H9 (cell line): Measurements from ENCODE around the gene ADARB2. TPM values are rescaled to one million over a fixed set of nuclear protein-coding genes. Genes with fewer than 3 reads are reported as not detected.

Experiments used
- DNase-seq: peaks from one replicate; pipeline ENCODE4 v3.0.0-alpha.2; 2017
- H2AFZ ChIP-seq: one replicate; pipeline ENCODE4 v1.6.1; 2013; ENCODE audit warnings: mild to moderate bottlenecking, low read length, control low read depth, moderate library complexity
- H2AK5ac ChIP-seq: 2 replicates; pipeline ENCODE4 v1.6.1; 2013; ENCODE audit warnings: low read length, control low read depth, mixed read lengths; ENCODE audit not compliant: insufficient read length
- H2BK120ac ChIP-seq: one replicate; pipeline ENCODE4 v1.6.1; 2013; ENCODE audit warnings: low read depth, mild to moderate bottlenecking, low read length, control low read depth, inconsistent platforms; ENCODE audit not compliant: poor library complexity, severe bottlenecking
- H2BK12ac ChIP-seq: 2 replicates; pipeline ENCODE4 v1.6.1; 2013; ENCODE audit warnings: low read length, control low read depth, mixed read lengths, low read depth; ENCODE audit not compliant: insufficient read length
- H2BK15ac ChIP-seq: 2 replicates; pipeline ENCODE4 v1.6.1; 2013; ENCODE audit warnings: low read depth, low read length, control low read depth
- H2BK20ac ChIP-seq: one replicate; pipeline ENCODE4 v1.6.1; 2013; ENCODE audit warnings: low read depth, mild to moderate bottlenecking, low read length, control low read depth, inconsistent platforms; ENCODE audit not compliant: poor library complexity, severe bottlenecking
- H2BK5ac ChIP-seq: 2 replicates; pipeline ENCODE4 v1.6.1; 2013; ENCODE audit warnings: low read length, control low read depth, mixed read lengths; ENCODE audit not compliant: insufficient read length
- H3K14ac ChIP-seq: 2 replicates; pipeline ENCODE4 v1.6.1; 2013; ENCODE audit warnings: low read length, control low read depth; ENCODE audit not compliant: insufficient read depth
- H3K18ac ChIP-seq: 2 replicates; pipeline ENCODE4 v1.6.1; 2013; ENCODE audit warnings: low read depth, mild to moderate bottlenecking, mixed read lengths, low read length, control low read depth; ENCODE audit not compliant: insufficient read length
- H3K23ac ChIP-seq: 2 replicates; pipeline ENCODE4 v1.6.1; 2013; ENCODE audit warnings: low read length, control low read depth, mixed read lengths, low read depth; ENCODE audit not compliant: insufficient read length
- H3K23me2 ChIP-seq: 2 replicates; pipeline ENCODE4 v1.6.1; 2013; ENCODE audit warnings: low read depth, mild to moderate bottlenecking, mixed read lengths, low read length, control low read depth; ENCODE audit not compliant: insufficient read length, poor library complexity, severe bottlenecking
- H3K27ac ChIP-seq: 2 replicates; pipeline ENCODE4 v1.5.1; 2013; ENCODE audit warnings: low read length, control low read depth, mixed read lengths, low read depth; ENCODE audit not compliant: insufficient read length
- H3K27me3 ChIP-seq: 2 replicates; pipeline ENCODE4 v1.6.1; 2013; ENCODE audit warnings: low read length, control low read depth, inconsistent platforms; ENCODE audit not compliant: insufficient read depth
- H3K4ac ChIP-seq: 2 replicates; pipeline ENCODE4 v1.6.1; 2013; ENCODE audit warnings: low read depth, mild to moderate bottlenecking, control low read depth, inconsistent platforms, low read length, moderate library complexity
- H3K4me1 ChIP-seq: 2 replicates; pipeline ENCODE4 v1.6.1; 2013; ENCODE audit warnings: low read length, control low read depth, inconsistent platforms; ENCODE audit not compliant: insufficient read depth
- H3K4me2 ChIP-seq: 2 replicates; pipeline ENCODE4 v1.6.1; 2013; ENCODE audit warnings: low read length, control low read depth, mixed read lengths; ENCODE audit not compliant: insufficient read length, insufficient read depth
- H3K56ac ChIP-seq: 2 replicates; pipeline ENCODE4 v1.6.1; 2013; ENCODE audit warnings: low read depth, mild to moderate bottlenecking, mixed read lengths, low read length, control low read depth; ENCODE audit not compliant: insufficient read length
- H3K79me1 ChIP-seq: 2 replicates; pipeline ENCODE4 v1.6.1; 2013; ENCODE audit warnings: low read depth, mild to moderate bottlenecking, moderate library complexity, low read length, control low read depth, inconsistent platforms; ENCODE audit not compliant: insufficient read depth, poor library complexity, severe bottlenecking
- H3K79me2 ChIP-seq: 2 replicates; pipeline ENCODE4 v1.6.1; 2013; ENCODE audit warnings: low read length, control low read depth, inconsistent platforms; ENCODE audit not compliant: insufficient read depth
- H3K9ac ChIP-seq: 2 replicates; pipeline ENCODE4 v1.6.1; 2013; ENCODE audit warnings: low read length, control low read depth, mixed read lengths; ENCODE audit not compliant: insufficient read length; ENCODE audit errors: extremely low read depth
- H3K9me3 ChIP-seq: one replicate; pipeline ENCODE4 v1.6.1; 2013; ENCODE audit warnings: low read depth, low read length, inconsistent platforms; ENCODE audit not compliant: control insufficient read depth
- H3T11ph ChIP-seq: one replicate; pipeline ENCODE4 v1.6.1; 2013; ENCODE audit warnings: mild to moderate bottlenecking, low read length, control low read depth, inconsistent platforms
- H4K20me1 ChIP-seq: one replicate; pipeline ENCODE4 v1.6.1; 2013; ENCODE audit not compliant: control insufficient read depth, insufficient read length, insufficient read depth
- H4K5ac ChIP-seq: 2 replicates; pipeline ENCODE4 v1.6.1; 2013; ENCODE audit warnings: low read depth, mild to moderate bottlenecking, mixed read lengths, low read length, control low read depth; ENCODE audit not compliant: insufficient read length
- H4K8ac ChIP-seq: replicated peaks from 2 replicates; pipeline ENCODE4 v1.6.1; 2013; ENCODE audit warnings: low read length, control low read depth, mixed read lengths, low read depth; ENCODE audit not compliant: insufficient read length
- H4K91ac ChIP-seq: 2 replicates; pipeline ENCODE4 v1.6.1; 2013; ENCODE audit warnings: low read depth, mild to moderate bottlenecking, moderate library complexity, mixed read lengths, low read length, control low read depth; ENCODE audit not compliant: insufficient read length
- H3K27ac Mint-ChIP-seq, 3 experiments: 2 replicates in 2 of 3; 3 replicates in 1 of 3; pipeline ENCODE4 v1.8.0; 2020 to 2021; ENCODE audit warnings: mixed read lengths in 3 of 3, mild to moderate bottlenecking in 1 of 3, moderate library complexity in 1 of 3
- H3K27me3 Mint-ChIP-seq: 2 replicates; pipeline ENCODE4 v1.8.0; 2021; ENCODE audit warnings: low read depth, mild to moderate bottlenecking, moderate library complexity, mixed read lengths
- H3K36me3 Mint-ChIP-seq, 3 experiments: 2 replicates in 2 of 3; 3 replicates in 1 of 3; pipeline ENCODE4 v1.8.0; 2020 to 2021; ENCODE audit warnings: low read depth in 3 of 3, mixed read lengths in 3 of 3; ENCODE audit not compliant: insufficient read depth in 1 of 3
- H3K4me1 Mint-ChIP-seq, 2 experiments: 2 replicates each; pipeline ENCODE4 v1.8.0; 2020; ENCODE audit warnings: mixed read lengths in 2 of 2
- H3K4me3 Mint-ChIP-seq, 2 experiments: 2 replicates in 1 of 2; 3 replicates in 1 of 2; pipeline ENCODE4 v1.8.0; 2020 to 2021; ENCODE audit warnings: mild to moderate bottlenecking in 2 of 2, mixed read lengths in 2 of 2, moderate library complexity in 1 of 2
- H3K9me3 Mint-ChIP-seq, 2 experiments: 2 replicates in 1 of 2; 3 replicates in 1 of 2; pipeline ENCODE4 v1.8.0; 2020; ENCODE audit warnings: mild to moderate bottlenecking in 2 of 2, mixed read lengths in 2 of 2, moderate library complexity in 1 of 2
- WGBS: extraction: QIAGEN DNeasy Blood & Tissue Kit; methylation state at CpG from one replicate; pipeline ENCODE4 v1.1.7; 2013; ENCODE audit warnings: missing lambda C conversion rate, low lambda C conversion rate, mixed read lengths; ENCODE audit not compliant: insufficient read length; ENCODE audit errors: extremely low coverage; 5-methylcytosine and 5-hydroxymethylcytosine counted together
- total RNA-seq: library from RNA; stranded (reverse); gene quantifications from 2 replicates; pipeline ENCODE4 v1.2.1, GENCODE V29; 2021
- TF ChIP-seq, protein P1 (sequence below): fragments of 200-600 bp; sonication (generic); conservative IDR thresholded peaks from 3 replicates; pipeline ENCODE4 v1.8.0; 2021; ENCODE audit warnings: antibody characterized with exemption, mild to moderate bottlenecking

ADARB2 gene
- total RNA-seq, 1 experiment from 2014 or later: 0.87 TPM

DNA sequence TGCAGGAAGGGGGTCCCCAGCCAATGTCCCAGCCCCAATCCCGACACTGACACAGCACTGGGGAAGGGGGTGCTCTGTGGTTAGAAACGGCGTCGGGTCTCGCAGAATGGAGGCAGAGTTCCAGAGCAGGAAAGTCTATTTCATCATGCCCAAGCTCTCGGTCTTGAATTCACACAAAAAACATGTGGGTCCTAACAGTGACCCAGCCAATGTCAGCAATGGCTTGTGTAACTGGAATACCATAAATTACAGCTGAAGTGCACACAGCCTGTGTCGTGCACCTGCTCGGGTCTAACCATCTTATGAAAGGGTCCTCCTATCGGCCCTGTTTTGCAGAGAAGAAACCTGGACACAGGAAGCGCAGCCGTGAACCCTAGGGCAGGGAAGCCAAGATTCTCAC is 324.1 kb downstream of the ADARB2 start:
- Histone ChIP-seq H2BK12ac (no peak overlapping the region), H4K5ac (no peak overlapping the region), H3K9ac (no peak overlapping the region), H2BK15ac (no peak overlapping the region), H3K4me1 (no peaks in the 10 kb centered on the region), H3T11ph (no peak overlapping the region), H3K14ac (no peak overlapping the region), H3K4me2 (no peak overlapping the region), H2BK120ac (no peak overlapping the region), H4K91ac (no peak overlapping the region), H3K79me1 (no peaks in the 10 kb centered on the region), H2AK5ac (no peak overlapping the region), H3K56ac (no peak overlapping the region), H3K27me3 (no peaks in the 10 kb centered on the region), H2AFZ (no peak overlapping the region), H3K23ac (no peak overlapping the region), H4K8ac (no peak overlapping the region), H3K27ac (no peak overlapping the region), H3K9me3 (no peaks in the 10 kb centered on the region), H2BK20ac (no peak overlapping the region), H3K79me2 (no peaks in the 10 kb centered on the region), H3K4ac (no peak overlapping the region), H3K23me2 (no peaks in the 10 kb centered on the region), H4K20me1 (no peaks in the 10 kb centered on the region), H3K18ac (no peak overlapping the region), H2BK5ac (no peak overlapping the region)
- Mint-ChIP-seq H3K27ac (no peak overlapping the region; a peak in 1 of 7 replicates), H3K36me3 (no peaks in the 10 kb centered on the region), H3K27me3 (no peaks in the 10 kb centered on the region; the same call in none of the 2 replicates), H3K4me3 (no peak overlapping the region), H3K9me3 (no peaks in the 10 kb centered on the region), H3K4me1 (no peaks in the 10 kb centered on the region)
- WGBS: no CpG with 5 or more reads among the region's 11 CpGs
- TF ChIP-seq, protein P1, sequence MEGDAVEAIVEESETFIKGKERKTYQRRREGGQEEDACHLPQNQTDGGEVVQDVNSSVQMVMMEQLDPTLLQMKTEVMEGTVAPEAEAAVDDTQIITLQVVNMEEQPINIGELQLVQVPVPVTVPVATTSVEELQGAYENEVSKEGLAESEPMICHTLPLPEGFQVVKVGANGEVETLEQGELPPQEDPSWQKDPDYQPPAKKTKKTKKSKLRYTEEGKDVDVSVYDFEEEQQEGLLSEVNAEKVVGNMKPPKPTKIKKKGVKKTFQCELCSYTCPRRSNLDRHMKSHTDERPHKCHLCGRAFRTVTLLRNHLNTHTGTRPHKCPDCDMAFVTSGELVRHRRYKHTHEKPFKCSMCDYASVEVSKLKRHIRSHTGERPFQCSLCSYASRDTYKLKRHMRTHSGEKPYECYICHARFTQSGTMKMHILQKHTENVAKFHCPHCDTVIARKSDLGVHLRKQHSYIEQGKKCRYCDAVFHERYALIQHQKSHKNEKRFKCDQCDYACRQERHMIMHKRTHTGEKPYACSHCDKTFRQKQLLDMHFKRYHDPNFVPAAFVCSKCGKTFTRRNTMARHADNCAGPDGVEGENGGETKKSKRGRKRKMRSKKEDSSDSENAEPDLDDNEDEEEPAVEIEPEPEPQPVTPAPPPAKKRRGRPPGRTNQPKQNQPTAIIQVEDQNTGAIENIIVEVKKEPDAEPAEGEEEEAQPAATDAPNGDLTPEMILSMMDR: no peak
- no peak for DNase-seq
